ENCODE results near the gene PRSS58. TPM values are rescaled to one million over a fixed set of nuclear protein-coding genes. Genes with fewer than 3 reads are reported as not detected.

The PRSS58 gene
- total RNA-seq, 1 donor from 2014 or later: not detected

DNA sequence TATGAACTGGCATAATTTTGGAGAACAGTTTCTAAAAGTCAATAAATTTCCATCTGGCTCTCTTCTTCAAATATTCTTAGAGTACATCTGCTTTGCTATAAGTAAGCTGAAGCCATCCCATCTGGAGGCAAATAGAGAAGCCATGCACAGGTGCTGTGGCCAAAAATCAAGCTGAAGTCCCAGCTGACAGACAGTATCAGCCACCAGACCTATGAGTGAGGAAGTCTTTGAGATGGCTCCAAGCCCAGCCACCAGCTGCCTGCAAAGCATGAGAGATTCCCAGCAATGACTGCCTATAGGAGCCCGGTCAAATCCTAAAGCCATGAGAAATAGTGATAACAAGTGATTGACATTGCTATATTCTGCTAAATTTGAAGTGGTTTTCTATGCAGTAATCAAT lies 21.7 kb upstream of the PRSS58 start:
- H3K27me3 Mint-ChIP-seq (ENCODE audit: unreplicated experiment): no peaks in the 10 kb centered on the region
- H3K4me3 Mint-ChIP-seq (ENCODE audit: unreplicated experiment): no peak overlapping the region
- TF ChIP-seq, protein P1, sequence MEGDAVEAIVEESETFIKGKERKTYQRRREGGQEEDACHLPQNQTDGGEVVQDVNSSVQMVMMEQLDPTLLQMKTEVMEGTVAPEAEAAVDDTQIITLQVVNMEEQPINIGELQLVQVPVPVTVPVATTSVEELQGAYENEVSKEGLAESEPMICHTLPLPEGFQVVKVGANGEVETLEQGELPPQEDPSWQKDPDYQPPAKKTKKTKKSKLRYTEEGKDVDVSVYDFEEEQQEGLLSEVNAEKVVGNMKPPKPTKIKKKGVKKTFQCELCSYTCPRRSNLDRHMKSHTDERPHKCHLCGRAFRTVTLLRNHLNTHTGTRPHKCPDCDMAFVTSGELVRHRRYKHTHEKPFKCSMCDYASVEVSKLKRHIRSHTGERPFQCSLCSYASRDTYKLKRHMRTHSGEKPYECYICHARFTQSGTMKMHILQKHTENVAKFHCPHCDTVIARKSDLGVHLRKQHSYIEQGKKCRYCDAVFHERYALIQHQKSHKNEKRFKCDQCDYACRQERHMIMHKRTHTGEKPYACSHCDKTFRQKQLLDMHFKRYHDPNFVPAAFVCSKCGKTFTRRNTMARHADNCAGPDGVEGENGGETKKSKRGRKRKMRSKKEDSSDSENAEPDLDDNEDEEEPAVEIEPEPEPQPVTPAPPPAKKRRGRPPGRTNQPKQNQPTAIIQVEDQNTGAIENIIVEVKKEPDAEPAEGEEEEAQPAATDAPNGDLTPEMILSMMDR (IDR thresholded peaks at IDR 0.05; ENCODE audit: partially characterized antibody, unreplicated experiment): no peak
- H3K4me1 Mint-ChIP-seq (ENCODE audit: low read depth, unreplicated experiment): no peaks in the 10 kb centered on the region
- H3K36me3 Mint-ChIP-seq (ENCODE audit: unreplicated experiment): peaks cover 13% of the 10 kb centered on the region
- no peaks in the 10 kb centered on the region for H3K9me3 Mint-ChIP-seq (ENCODE audit: unreplicated experiment)
- DNase-seq: no peak
- H3K27ac Mint-ChIP-seq (ENCODE audit: unreplicated experiment): no peak overlapping the region

DNA sequence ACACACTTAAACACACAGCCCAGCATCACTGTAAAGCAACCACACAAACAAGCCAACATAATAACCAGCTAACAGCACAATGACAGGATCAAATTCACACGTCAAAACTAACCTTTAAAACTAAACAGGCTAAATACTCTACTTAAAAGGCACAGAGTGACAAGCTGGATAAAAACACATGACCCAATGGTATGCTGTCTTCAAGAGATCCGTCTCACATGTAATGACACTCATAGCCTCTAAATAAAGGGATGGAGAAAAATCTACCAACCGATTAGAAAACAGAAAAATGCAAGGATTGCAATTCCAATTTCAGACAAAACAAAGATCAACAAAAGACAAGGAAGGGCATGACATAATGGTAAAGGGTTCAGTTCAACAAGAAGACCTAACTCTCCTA lies 17.2 kb upstream of the PRSS58 start:
- H3K9me3 Mint-ChIP-seq (ENCODE audit: unreplicated experiment): no peaks in the 10 kb centered on the region
- DNase-seq: no peak
- no peaks in the 10 kb centered on the region for H3K27me3 Mint-ChIP-seq (ENCODE audit: unreplicated experiment)
- TF ChIP-seq, protein P1 (IDR thresholded peaks at IDR 0.05; ENCODE audit: partially characterized antibody, unreplicated experiment): no peak
- no peak overlapping the region for H3K4me3 Mint-ChIP-seq (ENCODE audit: unreplicated experiment)
- no peak overlapping the region for H3K27ac Mint-ChIP-seq (ENCODE audit: unreplicated experiment)
- no peaks in the 10 kb centered on the region for H3K4me1 Mint-ChIP-seq (ENCODE audit: low read depth, unreplicated experiment)
- H3K36me3 Mint-ChIP-seq (ENCODE audit: unreplicated experiment): peaks cover 13% of the 10 kb centered on the region

DNA sequence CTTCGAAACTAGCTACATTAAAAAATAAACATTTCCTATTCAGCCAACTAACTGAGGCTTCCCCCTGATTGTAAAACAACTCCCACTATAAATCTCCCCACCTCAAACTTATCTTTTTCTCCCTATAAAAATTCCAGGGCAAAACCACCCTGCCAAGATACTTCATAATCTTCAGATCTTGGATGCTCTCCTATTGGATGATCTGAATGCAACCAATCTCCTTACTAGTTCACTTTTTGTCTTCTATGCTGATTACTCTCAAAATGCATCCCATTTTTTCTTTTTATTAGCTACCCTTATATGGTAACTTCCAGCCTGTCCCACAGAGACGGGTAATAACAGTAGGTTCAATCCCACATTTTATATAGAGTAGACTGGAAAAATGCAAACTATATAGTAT lies 15.0 kb upstream of the PRSS58 start:
- Mint-ChIP-seq H3K4me3 (ENCODE audit: unreplicated experiment) (no peak overlapping the region), H3K9me3 (ENCODE audit: unreplicated experiment) (no peaks in the 10 kb centered on the region), H3K27me3 (ENCODE audit: unreplicated experiment) (no peaks in the 10 kb centered on the region), H3K36me3 (ENCODE audit: unreplicated experiment) (peaks cover 13% of the 10 kb centered on the region), H3K4me1 (ENCODE audit: low read depth, unreplicated experiment) (no peaks in the 10 kb centered on the region), H3K27ac (ENCODE audit: unreplicated experiment) (no peak overlapping the region)
- DNase-seq: no peak
- TF ChIP-seq, protein P1 (IDR thresholded peaks at IDR 0.05; ENCODE audit: partially characterized antibody, unreplicated experiment): no peak

DNA sequence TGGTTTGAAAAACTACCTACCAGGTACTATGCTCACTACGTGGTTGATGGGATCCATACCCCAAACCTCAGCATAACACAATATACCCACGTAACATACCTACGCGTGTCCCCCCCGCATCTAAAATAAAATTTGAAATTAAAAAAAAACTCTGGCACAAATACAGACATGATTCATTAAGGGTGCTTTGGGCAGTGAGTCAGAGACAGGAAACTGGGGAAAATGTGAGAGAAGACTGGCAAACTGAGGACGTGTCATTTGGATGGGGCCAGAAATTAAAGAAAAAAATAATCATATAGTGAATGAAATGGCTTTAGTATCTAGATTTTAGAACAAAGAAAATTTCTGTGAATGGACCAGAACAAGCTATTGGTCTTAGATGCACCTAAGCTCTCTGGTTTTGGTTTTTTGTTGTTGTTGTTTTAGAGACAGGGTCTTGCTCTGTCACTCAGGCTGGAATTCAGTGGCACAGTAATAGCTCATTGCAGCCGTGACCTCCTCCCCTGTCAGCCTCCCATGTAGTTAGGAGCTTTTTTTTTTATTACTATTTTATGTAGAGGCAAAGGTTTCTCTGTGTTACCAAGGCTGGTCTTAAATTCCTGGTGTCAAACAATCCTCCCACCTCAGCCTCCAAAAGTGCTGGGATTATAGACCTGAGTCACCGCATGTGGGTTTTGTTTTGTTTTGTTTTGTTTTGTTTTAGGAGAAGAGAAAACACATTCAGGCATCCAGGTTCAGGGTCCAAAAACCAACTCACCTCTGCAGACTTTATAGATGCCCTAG lies 5.9 kb upstream of the PRSS58 start:
- Mint-ChIP-seq H3K27me3 (ENCODE audit: unreplicated experiment) (no peaks in the 10 kb centered on the region), H3K9me3 (ENCODE audit: unreplicated experiment) (no peaks in the 10 kb centered on the region), H3K27ac (ENCODE audit: unreplicated experiment) (no peak overlapping the region)

DNA sequence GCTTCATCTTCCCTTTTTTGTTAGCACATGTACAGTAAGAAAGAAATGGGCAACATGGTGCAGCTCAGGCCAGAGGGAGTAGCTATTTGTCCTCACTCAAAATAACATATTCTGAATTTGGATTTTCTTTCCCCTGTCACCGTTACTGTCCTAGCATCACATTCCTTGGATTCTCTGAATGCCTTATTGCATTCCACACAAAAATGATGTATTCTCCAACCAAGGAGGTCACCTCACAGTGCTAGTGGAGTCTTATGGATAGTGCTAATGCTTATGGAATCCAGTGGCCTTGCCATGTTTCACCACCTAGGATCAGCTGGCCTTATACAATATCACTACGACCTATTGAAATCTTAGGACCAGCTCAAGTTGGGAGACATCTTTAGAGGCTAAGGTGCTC lies 7.2 kb downstream of the PRSS58 start:
- Mint-ChIP-seq H3K4me3 (ENCODE audit: unreplicated experiment) (no peak overlapping the region), H3K4me1 (ENCODE audit: low read depth, unreplicated experiment) (no peaks in the 10 kb centered on the region), H3K9me3 (ENCODE audit: unreplicated experiment) (no peaks in the 10 kb centered on the region), H3K36me3 (ENCODE audit: unreplicated experiment) (no peaks in the 10 kb centered on the region), H3K27me3 (ENCODE audit: unreplicated experiment) (peaks cover 1% of the 10 kb centered on the region), H3K27ac (ENCODE audit: unreplicated experiment) (no peak overlapping the region)
- TF ChIP-seq, protein P1 (IDR thresholded peaks at IDR 0.05; ENCODE audit: partially characterized antibody, unreplicated experiment): no peak
- no peak for DNase-seq

More for the DNA sequence above, 5.9 kb upstream of the PRSS58 start:
- Mint-ChIP-seq H3K4me1 (ENCODE audit: low read depth, unreplicated experiment) (no peaks in the 10 kb centered on the region), H3K4me3 (ENCODE audit: unreplicated experiment) (no peak overlapping the region), H3K36me3 (ENCODE audit: unreplicated experiment) (no peaks in the 10 kb centered on the region)
- no peak for DNase-seq
- TF ChIP-seq, protein P1 (IDR thresholded peaks at IDR 0.05; ENCODE audit: partially characterized antibody, unreplicated experiment): no peak

Measured in glutamatergic neuron (in vitro differentiated cells).